GM23248 (cell line): ENCODE results near the gene FRMD1. TPM values are rescaled to one million over a fixed set of nuclear protein-coding genes. Genes with fewer than 3 reads are reported as not detected.

ENCODE experiments used
- DNase-seq: peaks from one replicate; pipeline ENCODE4 v3.0.0-alpha.2; 2015
- H2AFZ ChIP-seq: fragments of 200-600 bp; sonication (generic); 2 replicates; pipeline ENCODE4 v1.6.1; 2016; ENCODE audit warnings: antibody characterized with exemption
- H3F3A ChIP-seq: fragments of 200-600 bp; sonication (generic); 2 replicates; pipeline ENCODE4 v1.6.1; 2016; ENCODE audit warnings: mild to moderate bottlenecking, antibody characterized with exemption, mixed run types; ENCODE audit not compliant: insufficient read depth
- H3K27ac ChIP-seq: fragments of 200-600 bp; sonication (generic); 2 replicates; pipeline ENCODE4 v1.5.1; 2016; ENCODE audit warnings: mild to moderate bottlenecking
- H3K27me3 ChIP-seq: fragments of 200-600 bp; sonication (generic); replicated peaks from 2 replicates; pipeline ENCODE4 v1.6.1; 2016; ENCODE audit warnings: mild to moderate bottlenecking; ENCODE audit not compliant: insufficient read depth
- H3K36me3 ChIP-seq: fragments of 200-600 bp; sonication (generic); 2 replicates; pipeline ENCODE4 v1.6.1; 2016; ENCODE audit warnings: low read depth, mild to moderate bottlenecking
- H3K4me1 ChIP-seq: fragments of 200-600 bp; sonication (generic); 2 replicates; pipeline ENCODE4 v1.6.1; 2016; ENCODE audit warnings: mild to moderate bottlenecking; ENCODE audit not compliant: insufficient read depth
- H3K4me2 ChIP-seq: fragments of 200-600 bp; sonication (generic); one replicate; pipeline ENCODE4 v1.6.1; 2016; ENCODE audit warnings: mild to moderate bottlenecking; ENCODE audit not compliant: unreplicated experiment
- H3K4me3 ChIP-seq: fragments of 200-600 bp; sonication (generic); 2 replicates; pipeline ENCODE4 v1.5.1; 2016; ENCODE audit warnings: mild to moderate bottlenecking
- H3K79me2 ChIP-seq: fragments of 200-600 bp; sonication (generic); 2 replicates; pipeline ENCODE4 v1.6.1; 2016; ENCODE audit warnings: mild to moderate bottlenecking; ENCODE audit not compliant: insufficient read depth
- H3K9ac ChIP-seq: fragments of 200-600 bp; sonication (generic); 2 replicates; pipeline ENCODE4 v1.6.1; 2016; ENCODE audit warnings: mild to moderate bottlenecking
- H3K9me2 ChIP-seq: fragments of 200-600 bp; sonication (generic); 2 replicates; pipeline ENCODE4 v1.6.1; 2016; ENCODE audit warnings: mixed run types, mild to moderate bottlenecking, moderate library complexity; ENCODE audit not compliant: insufficient read depth
- H3K9me3 ChIP-seq: fragments of 200-600 bp; sonication (generic); one replicate; pipeline ENCODE4 v1.6.1; 2017; ENCODE audit warnings: low read depth
- H4K20me1 ChIP-seq: fragments of 200-600 bp; sonication (generic); 2 replicates; pipeline ENCODE4 v1.6.0; 2016; ENCODE audit not compliant: insufficient read depth
- EZH2 ChIP-seq: fragments of 200-600 bp; sonication (generic); IDR thresholded peaks from 2 replicates; pipeline ENCODE4 v1.6.1; 2018; ENCODE audit warnings: antibody characterized with exemption, mild to moderate bottlenecking; ENCODE audit not compliant: insufficient read depth, poor library complexity, severe bottlenecking
- EZH2phosphoT487 ChIP-seq: fragments of 200-600 bp; sonication (generic); IDR thresholded peaks from 2 replicates; pipeline ENCODE4 v1.6.1; 2018; ENCODE audit warnings: antibody characterized with exemption, moderate library complexity, mild to moderate bottlenecking, low read depth; ENCODE audit not compliant: insufficient read depth
- WGBS, 2 experiments: methylation state at CpG; one replicate each; pipeline ENCODE4 v1.1.6; 2015 to 2017; ENCODE audit warnings: low lambda C conversion rate in 2 of 2, low coverage in 1 of 2; ENCODE audit errors: missing lambda C conversion rate in 2 of 2; 5-methylcytosine and 5-hydroxymethylcytosine counted together
- in situ Hi-C: fragments of 300-500 bp; cut with MboI; formaldehyde crosslinking; loops from 2 replicates; pipeline ENCODE4 v1.15.0; 2020
- polyA plus RNA-seq: library from polyadenylated mRNA; unstranded; fragments of >200 nt; fragmentation: Nextera tagmentation; extraction: Ambion mirVana; gene quantifications from 2 replicates; pipeline ENCODE4 v1.2.1, GENCODE V29; 2016
- total RNA-seq: library from RNA; depleted of rRNA; stranded (reverse); fragments of >200 nt; shearing (Covaris generic); gene quantifications from 2 replicates; pipeline ENCODE4 v1.2.3, GENCODE V29; 2014

FRMD1 gene
- total and polyA plus RNA-seq, 2 experiments from 2014 or later, result not detected

DNA sequence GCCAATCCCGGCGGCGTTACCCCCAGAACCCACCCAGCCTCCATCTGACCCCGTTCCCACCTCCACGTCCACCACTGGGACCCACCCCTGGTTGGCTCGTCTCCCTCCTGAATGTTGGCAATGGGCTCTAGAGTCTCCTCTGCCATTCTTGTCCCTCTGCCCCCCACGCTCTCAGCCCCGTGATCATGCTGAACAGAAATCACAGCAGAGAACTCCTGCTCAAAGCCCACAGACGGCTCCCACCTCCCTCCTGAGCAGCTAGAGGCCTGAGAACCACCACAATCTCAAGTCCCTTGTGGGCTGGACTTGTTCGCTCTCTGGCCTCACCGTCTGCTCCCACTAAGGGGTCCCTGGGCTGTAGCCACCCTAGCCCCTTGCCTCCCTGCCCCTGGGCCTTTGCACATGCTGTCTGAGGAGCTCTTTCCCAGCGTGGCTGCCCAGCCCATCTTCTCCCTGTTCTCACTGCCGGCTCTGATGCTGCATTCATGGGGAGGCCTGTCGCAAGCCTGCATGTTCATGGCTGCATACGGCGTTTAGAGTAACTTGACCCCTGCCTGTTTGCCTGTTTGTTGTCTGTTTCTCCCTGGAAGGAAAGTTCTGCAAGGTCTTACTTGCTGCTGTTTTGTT, 11.2 kb upstream of the FRMD1 start:
- DNase-seq, result no peak
- Histone ChIP-seq H3K4me1 (no peaks in the 10 kb centered on the region), H3K9ac (no peak overlapping the region), H3K9me3 (no peaks in the 10 kb centered on the region), H3K27ac (no peak overlapping the region), H3K27me3 (no peaks in the 10 kb centered on the region; the same call in 1 of the 2 replicates), H4K20me1 (no peaks in the 10 kb centered on the region), H3K79me2 (no peaks in the 10 kb centered on the region), H2AFZ (no peak overlapping the region), H3K9me2 (no peaks in the 10 kb centered on the region), H3F3A (no peaks in the 10 kb centered on the region), H3K4me2 (no peak overlapping the region), H3K4me3 (no peak overlapping the region), H3K36me3 (no peaks in the 10 kb centered on the region)
- TF ChIP-seq EZH2, result no peak
- TF ChIP-seq EZH2phosphoT487, result no peak
- WGBS, 2 experiments, result 80% methylated on average over 15 to 16 of the region's 16 CpGs
- in situ Hi-C loops, result no loop called here

DNA sequence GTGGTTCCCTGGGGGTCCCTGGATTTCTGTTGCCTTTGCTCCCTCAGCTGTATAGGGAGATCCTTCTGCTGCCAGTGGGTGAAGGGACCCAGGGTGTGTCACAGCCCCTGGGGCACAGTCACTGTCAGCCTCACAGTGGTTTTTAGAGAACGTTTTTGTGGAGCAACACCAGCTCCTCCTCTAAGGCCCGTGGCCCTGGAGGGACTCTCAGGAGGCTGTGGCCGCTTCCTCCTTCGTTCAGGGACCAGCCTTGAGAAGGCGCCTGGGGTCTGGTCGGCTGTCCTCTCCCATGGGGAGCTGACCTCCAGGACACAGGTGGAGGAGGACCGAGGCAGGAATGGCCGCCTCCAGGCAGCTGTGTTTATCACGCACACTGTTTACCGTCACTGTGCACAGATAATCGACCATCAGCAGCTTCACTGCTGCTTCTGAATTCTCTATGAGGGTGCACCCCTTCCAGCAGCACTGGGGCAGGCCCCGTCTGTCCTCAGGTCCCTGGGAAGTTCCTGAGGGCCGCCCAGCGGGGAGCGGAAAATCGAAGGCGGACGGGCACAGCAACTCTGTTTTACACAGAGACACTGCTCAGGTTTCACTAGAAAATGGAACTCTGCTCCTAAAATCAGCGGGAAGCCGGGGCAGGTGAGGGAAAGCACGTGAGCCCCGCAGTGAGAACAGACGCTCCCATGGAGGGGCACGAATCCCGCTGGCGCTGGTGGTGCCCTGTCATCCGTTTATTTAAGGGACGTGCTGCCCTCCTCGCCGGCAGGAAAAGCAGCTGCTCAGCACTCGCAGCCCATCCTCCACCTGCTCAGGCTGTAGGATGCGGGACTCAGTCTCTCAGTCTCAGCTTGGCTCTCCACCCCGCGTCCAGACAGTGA, 10.4 kb upstream of the FRMD1 start:
- H3K36me3 ChIP-seq, result no peaks in the 10 kb centered on the region
- H3K4me1 ChIP-seq, result no peaks in the 10 kb centered on the region
- H3K9me3 ChIP-seq, result no peaks in the 10 kb centered on the region
- H3K27me3 ChIP-seq, result no peaks in the 10 kb centered on the region; the same call in 1 of the 2 replicates
- H3F3A ChIP-seq, result no peaks in the 10 kb centered on the region
- in situ Hi-C loops, result no loop called here
- no peak overlapping the region for H2AFZ ChIP-seq
- no peak overlapping the region for H3K9ac ChIP-seq
- TF ChIP-seq EZH2, result no peak
- no peak for TF ChIP-seq EZH2phosphoT487
- H3K9me2 ChIP-seq, result no peaks in the 10 kb centered on the region
- H3K79me2 ChIP-seq, result no peaks in the 10 kb centered on the region
- no peak overlapping the region for H3K27ac ChIP-seq
- no peak for DNase-seq
- no peaks in the 10 kb centered on the region for H4K20me1 ChIP-seq
- no peak overlapping the region for H3K4me2 ChIP-seq
- H3K4me3 ChIP-seq, result no peak overlapping the region
- WGBS, 2 experiments, result 71 to 75% methylated on average over 32 to 34 of the region's 34 CpGs

DNA sequence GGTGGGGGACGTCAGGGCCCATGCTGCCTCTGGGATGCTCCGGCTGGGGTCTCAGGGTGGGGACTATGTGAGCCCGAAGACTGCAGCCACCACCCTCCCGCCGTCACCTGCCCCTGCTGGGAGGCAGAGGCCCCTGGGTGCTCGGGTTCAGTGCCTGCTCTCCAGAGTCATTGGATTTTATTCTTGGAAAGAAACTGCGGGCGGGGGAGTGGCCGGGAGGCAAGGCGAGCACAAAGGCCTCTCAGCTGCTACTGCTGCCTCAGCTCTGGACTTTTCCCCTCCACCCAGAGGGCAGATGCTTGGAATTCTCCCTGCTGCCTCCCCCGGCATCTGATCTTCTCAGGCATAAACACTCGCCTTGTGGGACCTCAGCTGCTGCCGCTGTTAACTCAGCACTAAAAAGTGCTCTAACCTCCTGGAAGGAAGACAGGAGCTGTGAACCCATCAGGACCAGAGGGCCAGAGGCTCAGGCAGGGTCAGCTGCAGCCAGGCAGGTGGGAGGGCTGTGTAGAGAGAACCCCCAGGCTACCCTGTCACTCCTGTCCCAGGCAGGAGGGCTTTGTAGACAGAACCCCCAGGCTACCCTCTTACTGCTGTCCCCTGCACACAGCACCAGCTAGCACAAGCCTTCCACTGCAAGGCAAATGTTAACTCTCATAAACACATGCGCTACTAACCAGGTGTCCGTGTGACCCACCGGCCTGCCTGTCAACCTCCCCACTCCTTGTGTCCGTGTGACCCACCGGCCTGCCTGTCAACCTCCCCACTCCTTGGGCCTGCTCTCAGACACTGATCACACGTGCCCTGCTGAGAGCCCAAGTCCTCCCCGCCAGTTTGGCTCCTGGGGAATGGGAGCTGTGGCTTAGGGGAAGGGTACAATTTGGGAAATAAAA, 9.4 kb upstream of the FRMD1 start:
- Histone ChIP-seq H3K79me2 (no peaks in the 10 kb centered on the region), H3K4me1 (no peaks in the 10 kb centered on the region), H3K27ac (no peak overlapping the region), H3K9me3 (no peaks in the 10 kb centered on the region), H3K36me3 (no peaks in the 10 kb centered on the region), H4K20me1 (no peaks in the 10 kb centered on the region), H3K9me2 (no peaks in the 10 kb centered on the region), H2AFZ (no peak overlapping the region), H3K4me3 (no peak overlapping the region), H3K4me2 (no peak overlapping the region), H3K27me3 (no peaks in the 10 kb centered on the region; the same call in 1 of the 2 replicates), H3F3A (no peaks in the 10 kb centered on the region), H3K9ac (no peak overlapping the region)
- 47% methylated on average over 20 of the region's 20 CpGs for WGBS, 2 experiments
- in situ Hi-C loops, result no loop called here
- peak; percentile 24 for DNase-seq
- no peak for TF ChIP-seq EZH2
- no peak for TF ChIP-seq EZH2phosphoT487

DNA sequence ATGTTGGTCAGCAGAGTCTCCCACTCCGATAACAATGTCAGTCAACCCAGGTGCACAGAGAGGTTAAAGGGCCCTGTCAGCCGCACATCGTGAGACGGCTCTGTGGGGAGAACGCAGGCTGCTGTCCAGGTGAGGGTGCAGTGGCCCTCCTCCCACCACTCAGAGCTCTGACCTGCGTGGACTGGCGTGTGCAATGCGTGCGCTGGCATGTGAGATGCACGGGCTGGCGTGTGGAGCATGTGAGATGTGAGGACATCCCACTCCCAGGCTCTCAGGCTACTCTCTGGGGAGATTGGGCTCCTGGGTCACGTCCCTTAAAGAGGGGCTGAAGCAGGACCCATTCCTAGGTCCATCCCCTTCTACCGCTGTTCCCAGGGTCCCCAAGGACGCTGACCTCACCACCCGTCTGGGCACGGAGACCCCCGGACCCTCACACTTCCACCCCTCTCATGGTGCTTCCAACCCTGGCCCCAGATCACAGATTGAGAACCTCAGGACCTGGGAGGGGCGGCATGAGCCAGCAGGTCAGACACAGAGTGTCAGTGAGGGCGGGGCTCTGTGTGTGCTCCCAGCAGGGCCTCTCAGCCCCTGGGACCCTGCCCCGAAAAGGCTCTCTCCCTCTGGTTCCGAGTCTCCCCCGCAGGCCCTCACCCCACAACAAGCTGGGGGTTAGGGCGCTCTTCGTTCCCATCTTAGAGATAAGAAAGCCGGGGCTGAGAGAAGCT, 8.6 kb upstream of the FRMD1 start:
- in situ Hi-C loops, result no loop called here
- DNase-seq, result no peak
- Histone ChIP-seq H3K4me1 (no peaks in the 10 kb centered on the region), H3K27ac (no peak overlapping the region), H3K79me2 (no peaks in the 10 kb centered on the region), H2AFZ (no peak overlapping the region), H3K9me3 (no peaks in the 10 kb centered on the region), H3K4me2 (no peak overlapping the region), H3K27me3 (no peaks in the 10 kb centered on the region; the same call in 1 of the 2 replicates), H3K4me3 (no peak overlapping the region), H3F3A (no peaks in the 10 kb centered on the region), H3K9me2 (no peaks in the 10 kb centered on the region), H4K20me1 (no peaks in the 10 kb centered on the region), H3K9ac (no peak overlapping the region), H3K36me3 (no peaks in the 10 kb centered on the region)
- no peak for TF ChIP-seq EZH2
- TF ChIP-seq EZH2phosphoT487, result no peak
- 65% methylated on average over 23 to 24 of the region's 25 CpGs for WGBS, 2 experiments
